KG1 (cell line): ENCODE results near the gene PTPN2.
"Not testable (repeated sequence)": the region's sequence is repeated elsewhere in the genome, so short reads cannot be mapped to it uniquely, and the experiment has no call there.

Source experiments
- DNase-seq: peaks from one replicate; lab custom pipeline; 2025; lab: John Stamatoyannopoulos, UW

Gene PTPN2

GRCh38 chr18:12891561-12891960 lies 7.5 kb upstream of the PTPN2 start:
- no peak for DNase-seq

GRCh38 chr18:12890964-12891363 lies 6.9 kb upstream of the PTPN2 start:
- no peak for DNase-seq

- no peak for DNase-seq
These were observed 2.6 kb upstream of the PTPN2 start for GRCh38 chr18:12886498-12887126.

- DNase-seq, result no peak
These were observed 1.5 kb upstream of the PTPN2 start for GRCh38 chr18:12885500-12885899.

GRCh38 chr18:12884406-12885323 lies 628 bp upstream of the PTPN2 start:
- DNase-seq, result peak; percentile 87

- DNase-seq, result no peak
These were observed 709 bp downstream of the PTPN2 start for GRCh38 chr18:12883372-12883683.

- DNase-seq, result no peak
These were observed 1.3 kb downstream of the PTPN2 start for GRCh38 chr18:12882453-12883371.

GRCh38 chr18:12880541-12880910 lies 3.5 kb downstream of the PTPN2 start:
- DNase-seq, result no peak

- no peak for DNase-seq
These were observed 4.0 kb downstream of the PTPN2 start for GRCh38 chr18:12879840-12880540.

- not testable (repeated sequence) for DNase-seq
These were observed 9.0 kb downstream of the PTPN2 start for GRCh38 chr18:12874992-12875391.

- not testable (repeated sequence) for DNase-seq
These were observed 10.0 kb downstream of the PTPN2 start for GRCh38 chr18:12873961-12874567.

- DNase-seq, result no peak
These were observed 11.6 kb downstream of the PTPN2 start for GRCh38 chr18:12872408-12872807.

GRCh38 chr18:12868576-12868975 lies 15.5 kb downstream of the PTPN2 start:
- DNase-seq, result no peak

GRCh38 chr18:12867441-12868123 lies 16.5 kb downstream of the PTPN2 start:
- no peak for DNase-seq

- DNase-seq, result no peak
These were observed 20.3 kb downstream of the PTPN2 start for GRCh38 chr18:12863687-12864216.

- DNase-seq, result no peak
These were observed 21.1 kb downstream of the PTPN2 start for GRCh38 chr18:12862874-12863482.

GRCh38 chr18:12862467-12862866 lies 21.6 kb downstream of the PTPN2 start:
- DNase-seq, result no peak

- DNase-seq, result no peak
These were observed 22.4 kb downstream of the PTPN2 start for GRCh38 chr18:12861637-12862036.

- DNase-seq, result no peak
These were observed 23.5 kb downstream of the PTPN2 start for GRCh38 chr18:12860530-12860929.

- no peak for DNase-seq
These were observed 25.0 kb downstream of the PTPN2 start for GRCh38 chr18:12858991-12859390.
